Stimulated activated naive CD4-positive, alpha-beta T cell (primary cell): ENCODE results near the gene SPANXD.
"Not testable (repeated sequence)": the region's sequence is repeated elsewhere in the genome, so short reads cannot be mapped to it uniquely, and the experiment has no call there.

Experiments
- DNase-seq, 6 experiments: peaks; one replicate each; lab custom pipeline; 2025; lab: John Stamatoyannopoulos, UW

Gene SPANXD, protein sequence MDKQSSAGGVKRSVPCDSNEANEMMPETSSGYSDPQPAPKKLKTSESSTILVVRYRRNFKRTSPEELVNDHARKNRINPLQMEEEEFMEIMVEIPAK

DNA sequence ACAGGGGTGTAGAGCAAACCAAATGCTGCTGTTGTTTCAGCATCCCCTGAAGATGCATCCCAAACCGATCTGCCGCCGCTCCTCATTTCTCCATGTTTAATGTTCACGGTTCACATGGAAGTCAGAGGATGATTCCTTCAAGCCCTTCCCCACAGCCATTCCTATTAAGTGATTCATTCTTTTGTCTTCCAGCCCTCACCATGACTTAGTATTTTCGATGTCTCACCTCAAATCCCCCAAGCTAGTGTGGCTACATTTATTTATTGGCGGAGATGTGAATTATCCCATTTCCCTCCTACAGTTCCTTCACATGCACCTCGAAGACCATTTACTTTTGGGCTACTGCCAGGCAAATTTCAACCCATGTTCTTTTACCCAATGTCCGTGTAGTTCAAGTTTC lies at the start of gene SPANXD:
SPANXD (minus strand) TSS at position 101 of the 400 bp plus-strand sequence. CDS start 334 bp downstream, outside the sequence.
- DNase-seq: not testable (repeated sequence)

DNA sequence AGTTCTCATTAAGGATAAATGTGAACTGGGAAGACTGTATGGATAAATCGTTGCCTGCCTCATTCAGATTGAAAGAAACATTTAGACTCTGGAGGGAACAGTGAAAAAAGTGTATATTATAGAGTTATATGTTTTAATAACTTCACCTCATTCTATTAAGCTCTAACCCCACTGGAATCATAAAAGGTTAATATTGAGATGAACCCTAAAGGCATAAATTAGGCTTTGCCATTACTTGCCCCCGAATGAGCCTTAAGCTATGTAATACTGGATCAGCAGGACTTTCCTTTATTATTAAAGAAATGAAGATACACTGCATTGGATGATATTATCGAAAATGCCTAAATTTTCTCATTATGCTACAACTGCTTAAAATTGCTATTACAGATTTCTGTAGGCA lies 44.1 kb upstream of the SPANXD start:
- no peak for DNase-seq

DNA sequence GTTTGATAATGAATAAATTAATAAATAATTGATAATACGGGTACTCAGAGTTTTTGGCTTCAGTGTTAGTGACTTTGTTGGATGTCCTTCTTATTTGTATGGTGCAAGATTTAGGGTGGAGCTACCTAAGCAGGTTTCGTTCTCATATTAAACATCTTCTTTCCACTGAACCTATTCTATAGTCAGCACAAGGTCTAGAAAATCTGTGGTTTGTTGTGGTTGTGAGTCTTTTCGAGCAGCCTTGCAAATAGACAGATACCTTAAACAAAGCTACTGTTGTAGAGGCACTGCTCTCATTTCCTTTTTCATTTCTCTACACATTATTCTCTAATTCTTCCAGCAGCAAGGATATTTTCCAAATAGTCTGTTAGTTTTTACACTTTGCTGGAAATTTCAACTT lies 38.1 kb upstream of the SPANXD start:
- DNase-seq: no peak

DNA sequence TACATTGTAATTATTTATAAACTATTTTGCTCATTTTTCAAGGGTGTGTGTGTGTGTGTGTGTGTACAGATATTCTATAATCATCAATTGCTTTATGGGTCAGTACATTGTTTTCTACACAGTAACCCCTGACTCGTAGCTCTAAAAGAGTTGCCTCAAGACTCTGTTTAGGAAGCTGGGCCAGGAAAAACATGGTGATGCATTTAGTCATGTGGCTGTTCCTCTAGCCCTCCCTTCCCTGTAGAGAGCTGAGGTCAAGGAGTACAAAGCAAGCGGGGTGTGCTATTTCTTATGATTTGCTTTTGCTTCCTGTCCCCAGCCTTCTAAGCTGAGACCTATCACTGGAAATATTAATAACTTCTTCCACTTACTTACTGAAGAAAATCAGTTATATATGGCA lies 34.8 kb upstream of the SPANXD start:
- DNase-seq: no peak

DNA sequence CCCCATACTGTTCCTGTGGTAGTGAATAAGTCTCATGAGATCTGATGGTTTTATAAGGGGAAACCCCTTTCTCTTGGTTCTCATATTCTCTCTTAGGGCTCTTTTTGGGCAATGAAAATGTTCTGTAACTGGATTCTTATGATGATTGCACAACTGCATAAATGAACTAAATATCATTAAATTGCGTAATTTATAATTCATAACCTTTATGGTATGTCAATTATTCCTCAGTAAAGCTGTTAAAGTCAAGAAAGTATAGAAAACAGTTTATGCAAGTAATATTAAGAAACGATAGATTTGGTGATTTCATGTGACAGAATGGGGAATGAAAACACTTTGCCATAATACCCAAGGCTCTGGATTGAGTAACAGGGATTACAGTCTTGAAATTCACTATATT lies 33.5 kb upstream of the SPANXD start:
- DNase-seq: no peak

DNA sequence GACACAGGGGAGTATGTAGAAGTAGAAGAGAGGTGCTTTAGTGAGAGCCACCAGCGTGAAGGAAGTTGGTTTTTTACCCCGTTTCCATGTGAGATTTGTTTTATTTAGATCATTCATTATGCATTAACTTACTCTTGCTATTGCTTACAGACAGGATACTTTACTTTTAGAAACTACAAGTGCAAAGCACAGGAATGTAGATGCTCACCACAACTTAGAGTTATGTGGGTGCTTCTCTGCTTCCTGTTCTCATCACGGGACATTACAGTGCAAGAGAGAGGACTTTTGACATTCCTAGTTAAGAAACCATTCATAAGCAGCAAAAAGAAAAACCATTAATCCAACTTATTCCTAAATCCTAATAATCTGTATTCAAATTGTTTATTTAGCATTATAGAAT lies 25.6 kb upstream of the SPANXD start:
- DNase-seq: no peak

DNA sequence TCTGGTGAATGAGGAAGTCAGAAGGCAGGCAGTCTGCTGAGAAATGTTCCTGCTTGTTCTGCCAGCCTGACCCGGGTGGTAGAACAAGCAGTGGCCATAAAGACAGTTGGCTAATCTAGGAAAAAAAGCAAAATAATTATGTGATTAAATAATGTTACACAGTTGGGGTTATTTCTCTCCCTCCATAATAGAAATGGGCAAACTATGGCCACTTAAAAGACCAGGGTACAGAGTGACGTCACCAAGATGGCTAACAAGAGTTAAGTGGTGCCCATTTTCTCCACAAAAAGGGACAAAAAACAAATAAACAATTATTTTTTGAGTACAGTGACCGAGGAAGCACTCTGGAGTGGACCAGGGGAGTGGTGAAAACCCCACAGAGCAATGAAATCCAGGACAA lies 16.1 kb upstream of the SPANXD start:
- DNase-seq: no peak

DNA sequence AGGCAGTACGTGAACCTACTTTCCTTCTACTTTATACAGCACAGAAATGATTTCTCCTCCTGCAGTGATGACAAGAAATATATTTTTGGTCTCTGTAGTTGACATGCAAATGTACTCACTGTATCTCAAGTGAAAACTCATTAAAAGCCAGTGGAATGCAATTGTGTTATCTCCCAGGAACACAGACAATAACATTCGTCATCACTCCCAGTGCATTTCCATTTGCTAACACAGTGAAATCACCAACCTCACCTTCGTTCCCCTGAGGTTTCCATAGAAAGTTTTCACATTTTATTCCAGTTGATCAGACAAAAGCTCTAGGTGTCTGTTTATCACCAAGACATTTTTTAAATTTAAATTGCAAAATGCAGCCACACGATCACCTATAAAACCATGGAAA lies 2.5 kb upstream of the SPANXD start:
- DNase-seq: no peak

DNA sequence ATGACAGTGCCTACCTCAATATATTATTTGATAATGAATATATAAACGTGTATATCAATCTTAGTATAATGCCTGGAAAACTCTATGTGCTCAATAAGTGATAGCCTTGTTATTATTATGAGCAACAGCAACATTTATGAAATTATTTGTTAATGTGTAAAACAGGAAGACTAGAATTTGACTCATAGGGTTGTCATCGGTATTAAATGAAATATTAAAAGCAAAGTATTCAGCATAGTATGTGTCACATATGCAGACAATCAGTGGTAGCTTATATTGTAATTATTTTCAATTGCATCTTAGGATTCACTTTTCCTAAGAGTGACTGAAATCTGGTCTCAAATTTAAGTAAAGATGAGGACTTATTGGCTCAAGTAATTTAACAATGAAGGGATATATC lies 24.6 kb downstream of the SPANXD start:
- no peak for DNase-seq

DNA sequence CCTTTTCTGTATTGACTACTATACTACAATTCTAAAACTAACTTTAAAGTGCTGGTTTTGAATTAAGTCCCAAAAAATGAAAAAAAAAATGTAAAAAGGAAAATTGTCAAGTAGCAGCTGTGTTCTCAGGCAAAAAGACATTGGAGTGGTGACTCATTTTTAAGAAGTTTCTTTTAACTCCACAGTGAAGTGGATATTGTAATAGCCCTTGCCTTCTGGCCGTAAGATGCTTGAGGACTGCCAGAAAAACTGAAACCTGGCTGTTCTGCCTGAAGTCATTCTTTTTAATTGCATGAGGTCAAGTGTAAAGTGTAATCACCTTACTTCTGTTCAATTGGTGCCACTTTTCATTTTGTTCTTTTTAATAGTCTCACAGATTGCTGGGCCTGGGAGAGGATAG lies 28.9 kb downstream of the SPANXD start:
- DNase-seq: no peak

DNA sequence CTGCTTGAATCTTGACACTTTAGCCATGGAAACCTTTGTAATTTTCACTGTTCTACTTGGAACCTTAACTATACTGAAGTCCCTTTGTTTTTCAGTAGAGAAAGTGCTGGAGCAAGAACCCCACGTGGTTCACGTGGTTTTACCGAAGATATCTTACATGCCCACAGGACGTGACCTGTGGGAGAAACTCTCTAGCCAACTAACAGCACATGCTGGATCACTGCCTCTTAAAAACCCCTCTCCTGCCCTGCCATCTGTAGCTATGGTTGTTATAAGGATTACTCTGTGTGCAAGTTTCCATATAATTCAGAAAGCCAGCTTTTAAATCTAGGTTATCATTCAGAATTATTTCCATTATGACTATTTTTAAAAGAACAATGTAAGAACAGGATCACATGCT lies 30.2 kb downstream of the SPANXD start:
- no peak for DNase-seq

DNA sequence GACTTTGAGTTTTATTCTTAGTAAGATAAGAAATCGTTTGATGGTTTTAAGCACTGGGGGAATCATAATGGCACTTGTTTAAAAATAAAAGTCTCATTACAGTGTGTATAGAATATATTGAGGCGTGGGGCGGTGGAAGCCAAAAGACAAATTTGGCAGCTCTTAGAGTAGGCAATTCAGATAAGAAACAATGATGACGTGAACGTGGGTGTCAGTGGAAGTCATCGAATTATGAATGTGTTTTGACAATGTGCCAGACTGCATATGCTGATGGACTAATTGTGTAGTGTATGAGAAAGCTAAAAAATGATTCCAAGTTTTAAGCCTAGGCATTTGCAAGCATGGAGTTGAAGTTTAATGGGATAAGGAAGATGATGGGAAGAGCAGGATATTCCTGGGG lies 35.8 kb downstream of the SPANXD start:
- DNase-seq: no peak

DNA sequence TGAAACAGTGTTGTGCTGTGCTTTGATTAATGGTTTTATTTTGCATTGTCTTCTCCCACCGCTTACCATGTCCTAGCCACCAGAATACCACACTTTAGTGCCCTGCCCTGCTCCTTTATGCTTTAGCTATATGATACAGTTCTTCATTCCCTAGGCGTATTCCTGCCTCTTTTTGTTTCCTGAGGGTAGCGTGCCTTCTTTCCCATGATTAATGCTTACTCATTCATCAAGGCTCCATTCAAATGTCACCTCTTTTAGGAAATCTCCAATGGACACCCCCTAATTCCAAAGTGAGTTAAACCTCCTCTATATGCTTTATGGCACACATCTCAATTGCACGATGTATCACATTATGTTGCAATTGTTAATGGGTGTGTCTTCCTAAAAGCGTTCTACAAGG lies 46.3 kb downstream of the SPANXD start:
- no peak for DNase-seq
